ENCODE data around the gene ASB13.

Gene ASB13

DNA sequence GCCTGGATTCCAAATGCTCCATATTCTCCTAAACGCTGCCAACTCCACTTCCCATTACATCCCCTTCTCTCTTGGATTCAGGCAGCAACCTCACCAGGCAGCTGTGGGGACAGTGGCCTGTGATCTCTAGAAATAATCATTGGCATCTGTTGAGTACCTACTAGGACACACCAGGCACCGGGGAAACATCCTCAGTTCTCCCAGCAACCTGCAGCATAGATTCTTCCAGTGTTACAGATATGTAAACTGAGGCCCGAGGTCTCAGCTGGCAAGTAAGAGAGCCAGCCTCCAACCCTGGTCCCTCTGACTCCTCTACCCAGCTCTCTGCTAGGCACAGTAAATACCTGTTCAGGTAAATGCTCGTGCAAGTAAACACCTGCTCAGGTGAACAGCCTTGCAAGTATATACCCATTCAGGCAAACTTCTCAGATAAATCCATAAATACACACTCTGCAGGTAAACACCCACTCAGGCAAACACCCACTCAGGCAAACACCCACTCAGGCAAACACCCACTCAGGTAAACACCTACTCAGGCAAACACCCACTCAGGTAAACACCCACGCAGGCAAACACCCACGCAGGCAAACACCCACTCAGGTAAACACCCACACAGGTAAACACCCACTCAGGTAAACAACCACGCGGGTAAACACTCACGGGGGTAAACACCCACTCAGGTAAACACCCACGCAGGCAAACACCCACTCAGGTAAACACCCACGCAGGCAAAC lies 18.7 kb downstream of the ASB13 start:
- DNase-seq (ENCODE audit: low read depth in 2 of 2) = no peak

DNA sequence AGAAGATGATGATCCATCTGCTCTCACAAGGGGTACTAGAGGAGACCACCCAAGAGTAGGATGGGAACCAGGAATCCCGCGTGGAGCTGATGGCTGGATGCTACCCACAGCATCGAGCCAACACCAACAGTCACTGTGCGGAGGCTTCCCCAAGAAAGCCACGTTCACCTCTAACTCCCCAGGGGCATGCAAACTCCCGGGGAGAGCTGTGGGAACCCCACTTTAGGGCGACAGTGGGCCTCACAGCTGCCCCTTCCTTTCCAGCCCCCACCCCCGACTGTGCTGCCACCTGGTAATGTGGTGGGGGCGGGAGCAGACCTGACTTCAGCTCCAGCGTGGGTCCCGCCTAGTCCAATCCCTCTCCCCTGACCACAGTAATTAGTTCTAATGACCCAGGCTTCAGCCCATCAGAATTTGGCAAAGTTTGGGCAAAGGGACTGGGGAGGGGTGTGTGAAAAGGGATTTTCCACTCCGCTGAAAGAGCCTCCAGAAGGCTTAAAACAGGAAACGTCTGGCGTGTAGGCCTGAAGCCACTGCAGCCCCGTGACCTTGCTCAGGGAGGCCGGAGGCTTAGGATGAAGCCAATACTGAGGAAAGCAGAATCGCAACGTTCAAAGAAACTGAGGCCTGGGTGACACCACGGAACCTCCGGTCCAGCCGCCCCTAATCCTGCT lies 20.3 kb downstream of the ASB13 start:
- DNase-seq (ENCODE audit: low read depth in 2 of 2) = no peak

DNA sequence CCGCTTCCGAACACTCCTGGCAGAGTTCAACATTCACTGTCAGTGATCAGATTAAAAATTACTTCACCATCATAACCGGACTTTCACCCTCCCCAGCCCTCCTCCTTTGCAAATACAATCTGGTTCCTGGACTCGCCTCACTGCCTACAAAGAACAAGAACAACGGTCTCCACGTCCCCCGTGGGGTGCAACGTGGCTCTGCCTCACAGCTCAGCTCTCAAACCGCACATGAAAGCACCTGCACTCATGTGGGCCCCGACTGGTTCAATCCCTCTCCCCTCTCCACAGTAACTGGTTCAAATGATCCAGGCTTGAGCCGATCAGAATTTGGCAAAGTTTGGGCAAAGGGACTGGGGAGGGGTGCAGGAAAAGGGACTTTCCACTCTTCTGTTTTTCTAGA lies 21.0 kb downstream of the ASB13 start:
- no peak for DNase-seq (ENCODE audit: low read depth in 2 of 2)

DNA sequence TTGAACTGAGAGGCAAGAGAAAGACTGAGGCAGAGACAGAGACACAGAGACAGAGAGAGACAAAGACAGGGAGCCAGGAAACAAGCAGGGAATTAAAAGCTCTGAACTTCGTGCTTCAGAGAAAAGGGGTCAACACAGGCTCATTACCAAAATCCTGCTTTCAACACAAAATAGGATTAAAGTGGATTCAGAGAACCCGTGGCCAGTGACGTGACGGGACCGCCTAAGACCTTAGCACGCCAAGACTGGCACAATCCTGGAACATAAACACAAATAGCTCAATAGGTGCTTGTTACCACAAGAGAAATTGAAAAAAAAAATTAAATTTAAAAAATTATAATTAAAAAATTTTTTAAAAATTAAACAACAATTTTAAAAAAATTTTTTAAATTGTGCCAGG lies 21.5 kb downstream of the ASB13 start:
- no peak for DNase-seq (ENCODE audit: low read depth in 2 of 2)

DNA sequence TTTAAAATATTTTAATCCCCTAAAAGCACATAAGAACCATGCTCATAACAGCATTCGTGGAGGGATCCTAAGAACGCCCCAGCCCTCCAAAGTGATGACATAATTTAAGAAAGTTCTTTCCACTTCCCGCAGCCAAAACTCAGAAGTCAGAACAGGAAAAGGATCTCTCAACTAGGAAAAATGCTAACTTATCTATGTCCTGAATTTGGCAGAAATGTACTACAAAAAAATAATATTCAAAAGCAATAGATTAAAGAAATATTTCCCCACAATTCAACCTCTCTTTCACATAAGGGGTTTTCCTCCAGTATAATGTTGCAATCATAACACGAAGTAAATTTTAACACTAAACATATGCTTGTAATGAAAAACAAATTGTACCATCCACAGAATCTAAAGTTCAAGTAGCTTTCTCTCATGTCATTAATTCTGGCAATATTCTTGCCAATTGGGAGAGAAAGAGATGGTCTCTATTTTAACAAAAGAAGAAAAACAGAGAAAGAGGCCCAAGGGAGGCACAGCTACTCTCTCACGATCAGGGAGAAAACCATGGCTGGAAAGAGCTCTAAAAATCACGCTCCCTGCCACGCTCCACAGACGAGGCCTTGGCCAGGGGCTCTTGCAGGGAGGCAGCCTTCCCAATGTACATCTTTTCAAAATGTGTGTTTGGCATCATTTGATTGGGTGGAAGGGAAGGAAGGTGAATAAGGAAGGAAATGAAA lies 22.9 kb downstream of the ASB13 start:
- no peak for DNase-seq (ENCODE audit: low read depth in 2 of 2)

DNA sequence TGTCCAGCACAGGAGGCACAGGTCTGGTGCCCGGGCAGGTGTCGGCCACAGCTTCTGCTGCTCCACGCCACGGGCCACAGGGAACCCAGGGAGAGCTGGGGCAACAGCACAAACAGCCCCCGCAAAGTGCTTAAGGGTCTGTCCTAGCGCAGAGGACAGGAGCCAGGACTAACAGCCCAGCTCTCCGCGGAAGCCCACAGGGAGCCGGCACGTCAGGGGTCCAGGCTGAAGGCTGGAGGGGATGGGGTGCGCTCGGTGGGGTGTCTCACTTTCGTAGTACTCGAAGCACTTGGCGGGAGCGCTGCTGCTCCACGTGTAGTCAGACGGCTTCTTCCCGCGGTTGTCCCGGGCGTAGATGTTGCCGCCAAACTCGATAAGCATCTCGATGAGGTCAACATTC lies 24.9 kb downstream of the ASB13 start:
- DNase-seq (ENCODE audit: low read depth in 2 of 2) = no peak

DNA sequence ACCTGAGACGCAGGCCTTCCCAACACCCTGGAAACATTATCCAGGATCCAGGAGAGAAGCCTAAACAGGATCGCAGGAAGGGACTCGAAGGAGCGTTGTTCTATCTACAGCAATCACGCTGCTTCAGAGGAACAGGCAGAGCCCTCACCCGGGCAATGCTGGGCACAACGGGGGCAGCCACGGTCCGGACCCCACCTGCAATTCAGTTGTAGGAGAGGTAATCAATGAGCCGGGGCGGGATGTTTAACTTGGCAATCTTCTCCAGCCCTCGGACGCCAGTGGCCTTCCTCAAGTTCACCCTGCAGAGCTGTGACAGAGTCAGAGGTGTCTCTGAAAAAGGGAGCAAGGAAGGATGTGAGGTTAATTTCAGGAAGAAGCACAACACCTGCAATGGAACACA lies 25.9 kb downstream of the ASB13 start:
- no peak for DNase-seq (ENCODE audit: low read depth in 2 of 2)

DNA sequence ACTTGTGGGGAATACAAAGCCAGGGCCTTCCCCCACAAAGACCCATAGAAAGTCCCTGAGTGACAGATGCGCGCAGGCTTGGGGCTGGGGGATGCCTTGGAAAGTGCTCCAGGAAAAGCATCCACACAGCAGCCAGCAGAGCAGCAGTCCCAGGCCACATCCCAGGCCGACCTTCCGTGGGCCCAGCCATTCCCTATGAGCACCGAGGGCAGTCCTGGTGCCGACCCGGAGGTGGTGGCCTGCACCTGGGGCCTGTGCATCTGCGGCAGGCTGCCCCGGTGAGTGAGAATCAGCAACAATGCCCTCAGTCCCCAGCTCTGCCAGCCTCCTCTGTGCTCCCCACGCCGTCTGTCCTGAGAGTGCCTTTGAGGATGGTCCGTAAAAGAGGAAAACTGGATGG lies 26.4 kb downstream of the ASB13 start:
- no peak for DNase-seq (ENCODE audit: low read depth in 2 of 2)

DNA sequence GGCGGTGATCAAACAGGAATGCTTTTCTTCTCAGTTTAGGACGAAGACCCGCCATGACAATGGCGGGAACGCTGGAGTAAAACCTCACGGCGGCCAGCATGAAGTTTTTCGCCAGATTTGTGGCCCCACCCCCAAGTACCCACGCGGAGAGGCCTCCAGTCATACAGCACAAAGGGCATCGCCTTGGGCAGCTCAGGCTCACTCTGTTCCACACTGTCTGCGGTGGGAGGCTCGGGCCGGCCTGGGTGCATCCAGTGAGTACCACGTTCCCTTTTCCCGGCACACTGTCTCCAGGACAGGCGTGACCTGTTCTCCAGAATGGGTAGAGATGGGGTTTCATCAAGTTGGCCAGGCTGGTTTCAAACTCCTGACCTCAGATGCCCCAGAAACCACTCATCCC lies 27.3 kb downstream of the ASB13 start:
- DNase-seq (ENCODE audit: low read depth in 2 of 2) = no peak

DNA sequence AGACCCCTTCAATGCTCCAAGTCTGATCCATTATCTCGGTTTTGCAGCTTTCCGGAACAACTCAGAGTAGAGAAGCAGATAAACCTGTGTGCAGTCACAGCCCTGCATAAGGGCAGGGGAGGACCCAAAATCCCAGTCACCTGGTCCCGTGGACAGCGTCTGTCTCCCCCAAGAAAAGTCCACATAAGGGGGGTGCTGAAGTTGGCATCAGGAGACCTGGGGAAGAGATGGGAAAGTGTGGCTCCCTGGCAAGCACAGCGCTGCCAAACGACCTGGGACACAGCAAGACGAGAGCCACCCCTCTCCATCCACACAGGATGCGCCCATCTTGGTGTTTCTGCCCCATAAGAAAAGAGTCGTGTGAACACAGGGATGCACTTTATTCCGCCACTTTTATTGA lies 27.9 kb downstream of the ASB13 start:
- DNase-seq (ENCODE audit: low read depth in 2 of 2) = no peak

DNA sequence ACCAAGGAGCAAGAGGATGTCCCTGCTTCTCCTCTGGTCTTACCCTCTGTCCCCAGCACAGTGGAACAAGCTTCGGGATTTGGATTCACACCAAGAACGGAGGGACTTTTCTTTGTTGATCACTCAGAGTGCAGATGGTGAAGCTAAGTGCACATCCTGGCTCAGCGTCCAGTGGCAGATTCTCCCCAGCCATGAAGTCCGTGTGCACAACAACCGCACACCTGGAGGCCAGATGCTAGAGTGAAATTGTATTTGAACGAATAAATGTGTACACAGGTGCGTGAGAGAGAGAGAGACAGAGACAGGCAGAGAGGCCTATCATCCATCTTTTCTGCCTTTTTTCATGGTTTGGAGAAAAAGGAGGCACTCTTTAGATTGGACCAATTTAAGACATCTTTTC lies 31.5 kb downstream of the ASB13 start:
- DNase-seq (ENCODE audit: low read depth in 2 of 2) = no peak

DNA sequence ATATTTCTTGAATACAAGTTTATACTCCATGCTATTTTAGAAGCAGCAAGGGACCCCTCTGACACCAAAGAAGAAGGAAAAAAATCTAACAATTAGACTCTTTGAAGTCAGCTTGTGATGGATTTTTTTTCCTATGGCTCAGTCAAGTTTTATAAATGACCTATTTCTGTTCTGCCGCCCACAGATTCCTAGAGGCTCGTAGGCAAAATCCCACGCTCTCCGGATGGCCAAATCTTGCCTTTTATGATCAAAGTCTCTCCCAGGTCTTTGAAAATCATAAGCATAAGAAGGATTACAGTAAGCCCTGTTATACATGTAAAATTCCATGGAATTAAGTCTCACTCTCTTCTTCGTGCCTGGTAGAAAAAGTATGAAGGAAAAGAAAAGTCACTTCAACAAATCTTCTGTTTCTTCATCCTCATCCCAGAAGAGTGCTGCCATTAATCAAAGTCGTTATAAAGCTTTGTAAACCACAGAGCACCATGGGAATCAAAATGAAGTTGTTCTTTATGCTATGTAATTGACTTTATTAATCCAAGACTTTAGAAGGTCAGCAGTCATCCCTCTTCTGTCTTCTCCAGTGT lies 33.1 kb downstream of the ASB13 start:
- DNase-seq (ENCODE audit: low read depth in 2 of 2) = no peak

DNA sequence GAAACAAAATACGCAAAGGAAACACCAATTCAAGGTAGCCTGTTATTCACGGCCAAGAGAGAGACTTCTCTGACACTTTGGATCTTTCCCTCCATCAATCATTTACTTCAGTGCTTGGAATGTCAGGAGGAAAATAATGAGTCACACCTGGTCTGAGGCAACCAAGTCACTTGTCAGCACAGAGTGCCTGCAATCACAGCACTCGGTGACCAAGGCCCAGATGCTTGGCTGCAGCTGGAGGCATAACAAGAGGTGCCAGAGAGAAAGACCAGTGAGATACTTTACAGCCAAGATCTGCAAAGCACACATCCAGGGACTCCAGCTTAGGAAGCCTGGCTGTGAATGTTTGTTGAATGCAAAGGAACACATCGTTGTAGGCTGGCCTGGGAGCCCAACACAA lies 33.9 kb downstream of the ASB13 start:
- no peak for DNase-seq (ENCODE audit: low read depth in 2 of 2)

DNA sequence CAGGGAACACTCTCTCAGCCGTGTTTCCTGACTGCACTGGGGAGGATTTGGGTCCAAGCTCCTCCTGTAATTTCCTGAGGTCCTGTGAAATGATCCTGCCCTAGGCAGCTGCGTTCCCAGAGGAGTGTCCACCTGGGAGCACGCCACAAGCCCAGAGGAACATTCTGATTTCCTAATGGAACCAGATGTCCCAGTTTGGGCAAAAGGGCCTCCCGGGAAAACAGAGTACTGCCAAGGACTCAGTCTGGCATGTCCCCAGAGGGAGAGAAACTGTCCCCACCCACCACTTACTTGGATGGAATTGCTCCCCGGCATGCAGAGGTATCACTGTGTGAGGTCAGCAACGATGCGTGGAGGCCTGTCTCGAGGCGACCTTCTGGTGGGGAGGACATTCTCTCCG lies 34.5 kb downstream of the ASB13 start:
- DNase-seq (ENCODE audit: low read depth in 2 of 2) = no peak

DNA sequence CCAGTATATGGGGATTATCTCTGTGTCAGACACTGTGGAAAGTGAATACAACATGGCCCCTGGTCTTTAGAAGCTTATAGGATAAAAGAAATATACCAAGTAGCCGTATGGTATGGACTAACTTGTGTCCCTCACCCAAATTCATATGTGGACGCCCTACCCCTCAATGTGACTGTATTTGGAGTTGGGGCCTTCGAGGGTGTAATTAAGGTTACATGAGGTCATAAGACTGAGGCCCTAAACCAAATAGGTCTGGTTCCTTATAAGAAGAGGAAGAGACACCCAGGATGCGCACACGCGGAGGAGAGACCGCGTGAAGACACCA lies 36.3 kb downstream of the ASB13 start:
- DNase-seq (ENCODE audit: low read depth in 2 of 2) = no peak

DNA sequence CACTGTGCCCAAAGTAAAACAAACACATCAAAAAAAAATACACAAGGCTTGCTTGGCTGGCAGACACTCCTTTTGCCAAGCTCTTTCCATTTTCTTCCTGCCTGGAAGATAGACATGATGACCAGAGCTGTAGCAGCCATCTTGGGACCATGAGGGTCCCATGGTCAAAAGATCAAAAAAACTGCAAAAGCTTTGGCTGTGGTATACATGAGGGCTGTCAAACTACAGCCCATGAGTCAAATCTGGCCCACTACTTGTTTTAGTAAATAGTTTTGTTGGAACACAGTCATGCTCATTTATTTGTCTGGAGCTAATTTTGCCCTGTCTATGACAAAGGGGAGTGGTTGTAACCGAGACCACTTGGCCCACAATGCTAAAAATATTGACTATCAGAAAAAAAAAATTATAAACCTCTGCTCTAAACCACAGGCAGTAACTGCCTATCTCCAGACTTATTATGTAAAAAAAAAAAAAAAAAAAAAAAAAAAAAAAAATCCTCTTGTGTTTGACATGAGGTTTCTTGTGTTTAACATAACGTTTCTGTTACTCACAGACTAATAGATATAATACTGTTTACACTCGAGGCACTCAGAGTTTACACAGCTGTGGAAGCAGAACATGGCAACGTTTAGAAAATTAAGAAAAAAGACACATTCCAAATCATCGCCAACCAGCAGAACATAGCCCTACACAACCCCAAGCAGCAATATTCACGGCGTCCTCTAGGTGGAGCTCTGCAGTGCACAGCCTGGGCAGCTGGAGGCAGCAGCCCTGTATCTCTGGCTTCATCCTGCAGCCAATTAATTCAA lies 36.9 kb downstream of the ASB13 start:
- peak; percentile 49 to 76 for DNase-seq (ENCODE audit: low read depth in 2 of 2)

DNA sequence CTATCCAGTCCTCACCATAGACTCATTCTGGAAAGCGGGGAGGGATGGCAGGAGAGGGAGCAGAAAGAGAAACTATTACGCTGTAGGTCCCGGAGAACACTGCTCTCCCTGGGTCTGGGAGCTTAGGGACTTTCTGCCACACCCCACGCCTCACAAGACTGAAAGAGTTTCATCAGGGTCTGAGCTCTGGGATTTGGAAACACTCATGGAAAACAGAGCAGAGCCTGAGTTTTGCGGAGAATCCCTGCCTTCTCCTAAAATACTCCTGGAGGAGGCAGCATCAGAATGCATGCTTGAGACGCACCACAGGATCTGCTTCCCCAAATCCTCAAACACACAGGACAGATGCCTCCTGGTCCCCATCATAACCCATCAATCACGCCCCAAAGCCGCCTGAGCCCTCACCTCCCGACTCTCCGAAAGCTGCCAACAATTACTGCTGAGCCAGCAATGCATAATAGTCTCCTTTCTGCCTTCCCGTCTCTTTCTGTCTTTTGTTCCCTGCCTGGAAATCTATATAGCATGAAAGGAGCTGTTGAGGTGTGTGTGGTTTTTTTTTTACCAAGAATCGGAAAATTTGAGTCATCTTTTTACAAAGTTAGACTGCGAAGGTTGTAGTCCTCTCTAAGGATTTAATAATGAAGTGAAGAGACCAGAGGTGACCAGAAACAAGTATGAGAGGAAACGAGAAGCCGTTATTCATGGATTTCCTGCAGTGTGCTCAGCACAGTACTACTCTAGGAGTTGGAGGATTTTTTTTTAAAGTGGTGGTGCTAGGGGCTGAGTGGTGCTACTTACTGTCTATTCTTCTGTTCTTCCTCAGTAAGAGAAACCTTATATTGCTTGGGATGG lies 37.7 kb downstream of the ASB13 start:
- no peak for DNase-seq (ENCODE audit: low read depth in 2 of 2)

DNA sequence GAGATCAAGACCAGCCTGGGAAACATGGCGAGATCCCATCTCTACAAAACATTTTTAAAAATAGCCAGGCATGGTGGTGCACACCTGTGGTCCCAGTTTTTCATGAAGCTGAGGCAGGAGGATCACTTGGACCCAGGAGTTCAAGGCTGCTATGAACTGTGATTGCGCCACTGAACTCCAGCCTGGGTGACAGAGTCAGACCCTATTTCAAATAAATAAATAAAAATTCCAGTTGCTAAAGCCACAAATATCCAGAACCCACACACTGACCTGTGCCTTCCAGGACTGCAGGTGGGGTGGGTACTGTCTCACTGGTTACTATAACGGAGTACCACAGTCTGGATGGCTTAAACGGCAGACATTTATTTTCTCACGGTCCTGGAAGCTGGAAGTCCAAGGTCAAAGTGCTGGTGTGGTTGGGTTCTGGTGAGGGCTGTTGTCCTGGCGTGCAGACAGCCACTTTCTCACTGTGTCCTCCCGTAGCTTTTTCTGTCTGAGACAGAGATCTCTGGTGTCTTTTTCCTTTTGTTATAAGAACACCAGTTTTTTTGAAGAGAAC lies 38.8 kb downstream of the ASB13 start:
- no peak for DNase-seq (ENCODE audit: low read depth in 2 of 2)

DNA sequence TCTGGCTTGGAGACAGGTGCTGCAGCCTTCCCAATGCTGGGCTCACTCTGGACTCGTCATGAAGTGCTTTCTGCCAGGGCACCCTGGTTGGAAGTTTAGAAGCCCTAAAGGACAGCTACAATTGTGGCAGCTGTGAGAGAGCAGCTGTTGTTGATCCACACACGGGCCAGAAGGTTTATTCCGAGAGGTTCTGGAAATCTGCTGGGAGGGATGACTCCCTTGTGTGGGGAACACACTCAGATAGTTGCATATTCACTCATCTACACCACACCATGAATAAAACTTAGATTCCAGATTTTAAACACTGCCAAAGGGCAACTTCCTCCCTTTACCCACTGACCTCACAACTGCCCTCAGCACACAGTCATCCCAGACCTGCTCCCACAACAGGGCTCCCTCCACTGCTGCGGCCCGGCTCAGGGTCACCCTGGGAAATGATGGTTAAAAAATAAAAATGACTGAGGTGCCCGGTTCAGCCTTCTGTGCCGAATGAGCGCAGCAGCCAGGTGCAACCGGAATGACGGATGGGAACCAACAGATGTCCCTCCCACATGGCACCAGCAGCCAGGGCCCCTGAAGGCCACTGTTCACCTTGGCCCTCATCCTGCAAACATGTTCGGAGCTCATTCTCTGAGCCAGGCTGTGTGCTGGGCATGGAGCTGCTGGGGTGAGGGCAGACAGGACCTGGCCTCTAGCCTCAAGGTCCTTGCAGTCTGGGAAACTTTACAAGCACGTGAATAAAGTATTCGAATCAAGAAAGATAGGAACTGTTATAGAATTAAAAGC lies 40.2 kb downstream of the ASB13 start:
- no peak for DNase-seq (ENCODE audit: low read depth in 2 of 2)

DNA sequence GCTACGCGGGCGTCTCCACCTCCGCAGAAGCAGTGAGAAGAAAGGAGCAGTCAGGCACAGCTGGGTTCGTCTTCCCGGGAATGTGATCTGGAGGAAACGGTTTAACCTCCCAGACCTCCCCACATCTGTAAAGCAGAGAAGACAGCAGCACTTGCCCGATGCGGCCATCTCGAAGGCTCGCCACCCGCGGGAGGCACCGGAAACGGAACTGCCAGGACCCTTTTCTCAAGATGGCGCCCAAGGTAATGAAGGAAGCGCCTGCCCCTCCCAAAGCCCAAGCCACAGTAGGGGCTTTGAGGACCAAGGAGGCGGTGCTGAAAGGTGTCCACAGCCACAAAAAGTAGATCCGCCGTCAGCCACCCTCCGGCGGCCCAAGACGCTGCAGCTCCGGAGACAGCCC lies 41.7 kb downstream of the ASB13 start:
- no peak for DNase-seq (ENCODE audit: low read depth in 2 of 2)

Data from stimulated activated CD4-positive, alpha-beta T cell treated with anti-CD3 and anti-CD28 coated beads, Interleukin-1b, Interleukin-23, amount 100 ng/mL, for 1 hour (primary cell).